Tongue (tissue), 2 donors: Measurements from ENCODE around the gene ARTN. TPM values are rescaled to one million over a fixed set of nuclear protein-coding genes. Genes with fewer than 3 reads are reported as not detected.
A peak's percentile ranks its signal among the peaks of the same experiment; 100 is the strongest.

Experiments used
- DNase-seq: peaks from one replicate; pipeline ENCODE4 v3.0.0-alpha.2; 2015
- total RNA-seq: library from RNA; depleted of rRNA; stranded (reverse); fragments of >200 nt; gene quantifications from one replicate; pipeline ENCODE4 v1.2.3, GENCODE V29; 2014

The ARTN gene
- total RNA-seq, 1 donor from 2014 or later, result 0.82 TPM

DNA sequence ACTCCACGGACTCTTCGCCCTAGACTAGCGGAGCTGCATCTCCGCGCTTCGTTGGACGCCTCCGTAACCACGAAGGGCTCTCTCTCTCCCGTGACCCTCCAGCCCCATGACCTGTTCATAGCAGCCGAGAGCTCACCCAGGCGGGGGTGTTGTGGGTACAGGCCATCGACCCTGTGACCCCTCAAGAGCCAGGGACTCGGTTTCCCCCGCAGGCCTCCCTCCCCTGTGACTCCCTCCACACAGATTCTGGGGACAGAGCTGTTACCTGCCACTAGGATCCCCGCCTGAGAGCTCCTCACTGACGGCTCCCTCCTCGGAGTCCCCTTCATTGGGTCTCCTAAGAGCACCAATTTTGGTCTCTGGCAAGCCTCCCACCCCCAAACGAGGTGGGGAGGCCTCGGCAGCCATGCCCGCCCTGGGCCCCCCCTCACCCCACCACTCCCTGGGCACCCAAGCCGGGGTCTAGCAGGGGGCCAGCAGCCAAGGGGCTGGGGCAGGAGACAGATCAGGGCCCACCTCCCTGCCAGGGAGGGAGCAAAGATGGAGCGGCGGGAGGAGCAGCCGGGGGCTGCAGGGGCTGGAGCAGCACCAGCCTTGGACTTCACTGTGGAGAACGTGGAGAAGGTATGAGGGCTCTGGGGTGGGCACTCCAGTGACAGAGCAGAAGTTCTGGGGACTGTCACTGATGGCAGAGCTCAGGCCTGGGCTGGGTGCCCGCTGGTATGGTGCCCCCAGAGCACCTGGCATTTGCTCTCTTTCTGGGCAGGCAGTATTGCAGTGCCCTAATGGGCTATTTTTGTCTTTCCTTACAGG is 13.7 kb downstream of the ARTN start:
- peak; percentile 32 for DNase-seq

DNA sequence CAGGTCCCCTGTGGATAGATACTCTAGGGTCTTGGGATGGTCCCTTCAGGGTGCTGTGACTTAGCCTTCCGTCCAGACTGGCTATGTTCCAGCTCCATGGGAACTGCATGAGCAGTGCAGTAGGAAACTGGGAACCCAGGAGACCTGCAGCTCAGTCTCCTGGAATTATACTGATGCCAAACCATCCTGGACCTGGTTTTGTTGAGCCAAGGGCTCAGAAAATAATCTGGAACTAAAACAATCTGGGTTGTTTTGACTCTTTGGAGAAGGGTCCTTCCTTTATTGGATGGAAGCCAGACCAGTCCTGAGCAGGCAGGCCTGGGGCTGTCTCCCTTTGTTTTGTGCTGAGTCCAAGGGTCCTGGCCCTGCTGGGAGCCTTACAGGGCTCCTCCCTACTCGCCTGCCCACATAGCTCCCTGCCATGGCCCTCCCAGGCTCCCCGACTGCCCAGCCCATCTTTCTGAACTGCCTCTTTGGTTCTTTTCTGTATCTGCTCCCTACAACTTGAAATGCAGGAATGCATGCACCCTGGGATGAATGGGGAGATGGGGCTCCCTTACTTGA is 14.4 kb downstream of the ARTN start:
- no peak for DNase-seq

DNA sequence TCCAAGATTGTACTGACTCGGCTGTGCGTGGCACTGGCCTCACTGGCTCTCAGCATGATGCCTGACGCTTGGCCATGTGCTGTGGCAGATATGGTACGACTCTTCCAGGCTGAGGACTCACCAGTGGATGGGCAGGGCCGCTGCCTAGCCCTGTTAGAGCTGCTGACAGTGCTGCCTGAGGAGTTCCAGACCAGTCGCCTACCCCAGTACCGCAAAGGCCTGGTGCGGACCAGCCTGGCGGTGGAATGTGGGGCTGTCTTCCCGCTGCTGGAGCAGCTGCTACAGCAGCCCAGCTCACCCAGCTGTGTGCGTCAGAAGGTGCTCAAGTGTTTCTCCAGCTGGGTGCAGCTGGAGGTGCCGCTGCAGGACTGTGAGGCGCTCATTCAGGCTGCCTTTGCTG is 16.1 kb downstream of the ARTN start:
- DNase-seq, result peak; percentile 85

DNA sequence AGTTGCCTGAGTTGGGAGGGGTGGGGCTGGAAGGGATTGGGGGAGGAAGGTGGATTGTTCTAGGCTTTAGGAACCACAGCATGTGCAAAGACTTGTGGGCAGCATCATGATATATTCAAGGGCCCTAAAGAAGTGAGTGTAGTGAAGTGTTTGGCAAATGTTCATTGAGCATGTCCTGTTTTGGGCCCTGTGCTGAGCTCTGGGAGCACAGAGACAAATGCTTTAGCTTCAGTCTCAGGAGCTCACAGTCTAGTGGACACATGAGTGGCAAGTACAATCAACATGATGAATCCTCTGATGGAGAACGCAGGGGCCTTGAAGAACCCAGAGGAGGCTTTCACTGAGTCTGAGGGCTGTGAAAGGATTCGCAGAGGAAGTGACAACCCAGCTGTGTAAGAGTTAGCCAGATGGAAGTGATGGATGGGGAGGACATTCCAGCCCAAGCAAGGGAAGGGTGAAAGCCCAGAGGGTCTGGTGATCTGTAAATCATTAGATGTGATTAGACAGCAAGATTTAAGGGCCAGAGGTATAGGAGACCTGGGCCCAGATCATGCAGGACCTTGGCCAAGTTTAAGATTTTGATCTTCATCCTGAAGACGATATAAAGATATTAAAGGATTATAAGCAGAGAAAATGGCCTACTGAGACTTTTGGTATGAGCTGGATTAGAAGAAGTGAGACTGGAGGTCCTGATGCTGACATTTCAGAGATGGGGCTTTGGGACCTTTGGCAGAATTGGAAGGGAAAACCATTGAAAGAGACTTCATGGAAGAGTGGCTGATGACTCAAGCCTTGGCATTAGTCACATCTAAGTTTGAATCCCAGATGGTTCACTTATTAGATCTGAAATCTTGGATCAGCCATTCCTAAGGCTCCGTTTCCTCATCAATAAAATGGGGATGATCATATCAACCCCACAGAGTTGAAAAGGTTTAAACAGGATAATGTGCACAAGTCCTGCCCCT is 17.7 kb downstream of the ARTN start:
- no peak for DNase-seq

DNA sequence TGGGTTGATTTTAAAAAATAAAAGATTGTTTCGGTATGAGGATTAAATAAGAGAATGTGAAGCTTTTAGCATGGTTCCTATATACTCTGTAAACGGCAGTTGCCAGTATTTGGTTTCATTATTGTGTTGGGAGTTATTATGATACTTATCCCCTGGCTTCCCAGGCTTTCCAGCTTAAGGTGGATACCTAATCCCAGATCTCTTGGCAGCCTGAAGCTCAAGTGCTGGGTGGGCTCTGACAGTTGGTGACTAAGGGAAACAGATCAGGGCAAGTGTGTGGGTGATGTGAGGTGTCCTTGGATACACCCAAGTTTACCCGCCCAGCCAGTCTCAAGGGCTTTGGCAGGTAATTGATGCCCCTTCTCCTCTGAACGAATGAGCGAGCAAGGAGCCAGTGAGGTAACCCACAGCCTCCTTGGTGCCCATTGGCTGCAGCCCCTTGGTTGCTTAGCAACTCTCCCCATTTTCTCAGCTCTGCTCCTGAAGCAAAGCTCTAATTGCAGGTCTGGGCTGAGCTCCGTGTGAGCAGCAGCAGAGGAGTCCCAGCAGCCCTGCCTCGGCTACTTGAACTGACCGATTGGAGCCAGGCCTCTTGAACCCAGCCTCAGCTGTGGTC is 19.2 kb downstream of the ARTN start:
- peak; percentile 68 for DNase-seq

DNA sequence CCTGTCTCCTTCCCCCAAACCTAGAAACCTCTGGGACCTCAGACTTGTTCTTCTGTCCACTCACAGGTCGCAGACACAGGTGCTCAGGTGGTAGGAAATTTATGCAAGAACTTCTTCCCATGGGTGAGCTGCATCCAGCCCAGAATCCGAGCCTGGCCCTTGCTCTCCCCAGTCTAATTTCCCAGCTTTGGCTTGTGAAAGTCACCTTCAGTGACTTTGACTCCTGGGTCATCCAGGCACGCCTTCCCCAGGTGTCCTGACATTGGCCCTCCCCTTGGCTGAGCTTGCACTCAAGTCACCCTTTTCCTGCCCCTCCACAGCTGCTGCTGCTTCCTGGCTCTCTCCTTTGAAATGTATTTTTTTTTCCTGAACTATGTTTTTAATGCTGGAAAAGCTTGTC is 19.8 kb downstream of the ARTN start:
- DNase-seq, result no peak

DNA sequence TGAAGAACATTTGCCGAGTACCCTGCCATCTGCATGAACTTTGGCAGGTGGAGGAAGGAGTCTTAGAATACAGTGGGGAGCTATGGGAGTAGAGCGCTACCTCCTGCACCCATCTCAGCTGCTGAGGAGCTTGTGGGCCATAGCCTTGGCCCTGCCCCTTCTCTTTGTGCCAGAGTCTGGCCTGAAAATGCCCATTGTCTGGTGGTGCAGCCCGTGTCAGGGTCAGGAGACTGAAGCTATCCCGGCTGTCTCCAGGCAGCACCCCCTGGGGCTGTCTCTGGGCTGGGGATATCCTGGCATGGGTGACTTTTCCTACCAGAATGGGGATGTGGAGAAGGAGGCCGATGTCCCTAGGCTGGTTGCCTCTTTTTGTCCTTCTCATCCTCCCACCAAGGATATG is 20.4 kb downstream of the ARTN start:
- DNase-seq, result no peak

DNA sequence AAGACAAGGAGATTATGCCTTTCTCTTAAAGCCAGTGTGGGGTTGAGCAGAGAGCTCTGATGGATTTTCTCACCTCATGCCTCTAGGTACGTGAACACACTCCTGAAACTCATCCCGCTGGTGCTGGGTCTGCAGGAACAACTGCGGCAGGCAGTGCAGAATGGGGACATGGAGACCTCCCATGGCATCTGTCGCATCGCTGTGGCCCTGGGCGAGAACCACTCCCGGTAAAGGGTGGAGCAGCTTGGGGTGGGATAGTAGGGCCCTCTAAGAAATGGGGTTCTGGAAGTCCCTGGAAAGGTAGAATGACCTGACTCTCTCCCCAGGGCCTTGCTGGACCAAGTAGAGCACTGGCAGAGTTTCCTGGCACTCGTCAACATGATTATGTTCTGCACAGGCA is 22.6 kb downstream of the ARTN start:
- no peak for DNase-seq

DNA sequence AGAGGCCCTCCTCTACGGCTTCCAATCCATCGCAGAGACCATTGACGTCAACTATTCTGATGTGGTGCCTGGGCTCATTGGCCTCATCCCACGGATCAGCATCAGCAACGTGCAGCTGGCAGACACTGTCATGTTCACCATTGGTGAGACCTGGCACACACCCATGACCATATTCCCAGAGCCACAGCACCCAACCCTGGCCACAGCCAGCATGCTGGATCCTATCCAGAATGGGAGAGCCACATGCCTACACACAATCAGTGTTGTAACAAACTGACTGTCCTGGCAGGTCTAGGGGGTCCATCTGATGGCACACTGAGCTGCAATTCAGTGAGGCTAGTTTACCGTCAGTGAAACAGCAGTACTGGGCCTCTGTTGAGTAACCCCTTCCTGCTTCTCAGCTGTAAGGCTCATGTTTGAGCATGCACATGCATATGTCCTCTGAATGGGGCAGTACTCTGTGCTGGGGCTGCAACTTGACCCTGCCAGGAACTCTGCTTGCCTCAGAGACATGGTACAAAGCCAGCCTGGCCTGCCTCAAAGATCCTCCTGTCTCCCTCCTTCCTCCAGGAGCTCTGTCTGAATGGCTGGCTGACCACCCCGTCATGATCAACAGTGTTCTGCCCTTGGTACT is 23.9 kb downstream of the ARTN start:
- DNase-seq, result no peak

DNA sequence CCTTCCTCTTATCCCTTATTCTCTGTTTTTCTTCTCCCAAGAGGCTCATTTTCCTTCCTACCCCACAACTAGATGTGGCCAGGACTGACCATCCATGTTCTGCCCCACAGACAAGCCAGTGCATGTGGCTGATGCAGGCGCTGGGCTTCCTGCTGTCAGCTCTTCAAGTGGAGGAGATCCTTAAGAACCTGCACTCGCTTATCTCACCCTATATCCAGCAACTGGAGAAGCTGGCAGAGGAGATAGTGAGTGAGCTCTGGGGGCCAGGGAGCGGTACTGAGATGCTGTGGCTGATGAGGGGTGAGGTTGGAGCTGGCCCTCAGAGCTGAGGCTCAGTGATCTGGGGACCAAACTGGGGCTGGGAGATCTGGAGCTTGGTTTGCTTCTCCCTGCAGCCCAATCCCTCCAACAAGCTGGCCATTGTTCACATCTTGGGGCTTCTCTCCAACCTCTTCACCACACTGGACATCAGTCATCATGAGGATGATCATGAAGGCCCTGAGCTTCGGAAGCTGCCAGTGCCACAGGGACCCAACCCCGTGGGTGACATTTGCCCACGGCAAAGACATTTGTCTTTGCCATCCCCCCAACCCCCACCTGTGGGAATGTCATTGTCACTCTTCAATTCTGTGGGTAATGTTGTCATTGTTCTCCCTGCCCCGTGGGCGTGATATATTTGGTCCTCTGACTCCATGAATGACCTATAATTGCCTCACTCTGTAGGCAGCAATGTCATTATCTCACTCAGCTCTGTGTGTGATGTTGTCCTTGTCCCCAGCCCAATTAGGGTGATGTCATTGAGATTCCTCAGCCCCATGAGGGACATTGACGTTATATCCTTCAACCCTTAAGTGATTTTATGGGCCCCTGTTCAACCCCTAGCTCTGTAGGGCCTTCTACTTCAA is 25.0 kb downstream of the ARTN start:
- no peak for DNase-seq

DNA sequence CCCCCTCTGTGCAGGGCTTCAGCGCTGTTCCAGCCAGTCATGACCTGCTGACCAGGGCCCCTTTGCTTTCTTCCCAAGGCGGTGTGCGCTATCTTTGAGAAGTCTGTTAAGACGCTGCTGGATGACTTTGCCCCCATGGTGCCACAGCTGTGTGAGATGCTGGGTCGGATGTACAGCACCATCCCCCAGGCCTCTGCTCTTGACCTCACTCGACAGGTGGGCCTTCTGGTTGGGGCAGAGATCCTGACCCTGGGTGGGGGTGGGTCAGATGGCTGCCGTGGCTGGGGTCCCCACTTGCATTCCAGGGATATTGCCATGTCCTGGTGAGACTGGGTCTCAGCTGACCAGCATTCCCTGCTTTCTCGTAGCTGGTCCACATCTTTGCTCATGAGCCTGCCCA is 27.2 kb downstream of the ARTN start:
- DNase-seq, result no peak

DNA sequence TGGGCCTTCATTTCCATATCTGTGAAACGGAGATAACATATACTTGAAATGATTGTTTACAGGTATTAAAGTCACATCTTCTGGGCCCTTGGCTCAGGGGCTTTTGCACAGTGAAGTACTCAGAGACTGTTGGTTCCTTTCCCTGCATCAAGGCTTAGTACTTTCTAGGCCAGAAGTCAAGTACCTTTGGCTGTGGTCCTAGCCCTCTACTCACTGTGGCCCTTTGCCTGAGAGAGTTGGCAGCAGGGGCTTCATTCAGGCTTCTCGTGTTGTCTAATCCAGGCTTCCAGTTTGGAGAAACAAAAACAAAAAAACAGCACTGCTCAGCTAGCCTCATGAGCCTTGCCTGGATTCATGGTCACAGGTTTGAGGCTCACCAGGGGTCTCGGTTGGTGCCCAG is 28.1 kb downstream of the ARTN start:
- DNase-seq, result no peak

DNA sequence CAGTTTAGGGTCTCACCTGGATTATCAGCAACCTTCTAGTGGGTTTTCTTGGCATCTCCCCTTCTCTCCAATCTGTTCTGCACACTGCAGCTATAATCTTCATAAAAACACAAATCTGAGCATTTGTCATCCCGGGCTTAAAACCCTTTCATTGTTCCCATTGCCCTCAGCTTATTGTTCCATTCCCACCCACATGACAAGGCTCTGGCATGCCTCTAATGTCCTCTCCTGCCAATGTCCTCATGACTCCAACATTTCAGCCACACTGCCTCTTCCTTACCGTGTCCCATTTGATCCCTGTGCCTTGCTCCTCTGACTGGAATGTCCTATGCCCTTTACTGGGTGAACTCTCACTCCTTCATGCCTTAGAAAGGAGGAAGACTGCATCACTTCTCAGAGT is 28.7 kb downstream of the ARTN start:
- DNase-seq, result no peak

DNA sequence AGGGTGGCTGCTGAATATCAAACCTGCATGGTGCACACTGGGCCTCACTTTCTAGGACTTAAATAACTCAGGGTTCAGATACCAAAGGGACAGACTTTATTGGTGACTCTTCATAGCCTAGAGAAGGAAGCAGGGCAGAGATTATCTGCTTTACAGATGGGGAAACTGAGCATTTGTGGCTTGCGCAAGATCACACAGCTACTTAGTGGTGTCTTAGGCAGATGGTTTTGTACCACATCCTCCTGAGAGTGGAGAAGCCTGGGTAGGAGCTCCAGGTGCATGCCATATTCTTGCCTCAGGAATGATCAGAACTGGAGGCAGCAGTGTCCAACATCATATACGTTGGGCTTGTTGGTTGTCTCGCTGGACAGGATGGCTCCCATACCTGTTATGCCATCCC is 29.4 kb downstream of the ARTN start:
- no peak for DNase-seq

DNA sequence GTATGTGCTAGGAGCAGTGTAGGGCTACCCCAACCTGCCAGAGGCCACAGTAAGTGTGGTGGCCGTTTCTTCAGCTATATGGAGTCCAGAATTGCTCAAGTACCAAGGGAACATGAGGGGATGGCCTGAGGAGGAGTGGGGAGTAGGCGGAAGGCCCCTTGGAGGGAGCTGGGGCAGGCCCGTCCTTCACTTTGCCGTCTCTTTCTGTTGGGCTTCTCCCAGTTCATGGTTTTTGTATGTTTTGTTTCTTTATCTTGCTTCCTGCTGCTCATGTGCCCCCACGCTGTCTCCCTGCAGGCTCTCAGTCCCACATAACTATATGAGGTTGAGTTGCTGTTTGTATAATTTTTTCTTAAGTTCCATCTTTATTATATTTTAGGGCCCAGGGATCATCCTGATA is 30.3 kb downstream of the ARTN start:
- DNase-seq, result no peak

DNA sequence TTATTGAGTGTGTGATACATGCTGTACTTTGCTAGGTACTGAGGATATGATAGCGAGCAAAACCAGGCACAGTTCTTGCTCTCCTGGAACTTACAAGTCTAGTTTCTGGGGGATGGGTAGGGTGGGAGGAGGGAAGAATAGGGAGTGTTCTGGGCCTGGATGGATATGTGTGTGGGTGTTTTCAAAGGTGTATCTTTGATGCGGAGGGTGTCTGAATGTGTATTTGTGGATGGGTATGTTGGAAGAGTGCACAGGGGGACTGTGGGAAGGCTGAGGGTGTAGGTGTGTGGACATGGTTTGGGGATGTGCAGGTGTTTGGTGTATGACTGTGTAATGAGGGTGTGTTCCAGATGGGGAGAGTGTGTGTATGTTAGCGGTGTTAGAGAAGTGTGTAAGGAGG is 31.7 kb downstream of the ARTN start:
- DNase-seq, result no peak

DNA sequence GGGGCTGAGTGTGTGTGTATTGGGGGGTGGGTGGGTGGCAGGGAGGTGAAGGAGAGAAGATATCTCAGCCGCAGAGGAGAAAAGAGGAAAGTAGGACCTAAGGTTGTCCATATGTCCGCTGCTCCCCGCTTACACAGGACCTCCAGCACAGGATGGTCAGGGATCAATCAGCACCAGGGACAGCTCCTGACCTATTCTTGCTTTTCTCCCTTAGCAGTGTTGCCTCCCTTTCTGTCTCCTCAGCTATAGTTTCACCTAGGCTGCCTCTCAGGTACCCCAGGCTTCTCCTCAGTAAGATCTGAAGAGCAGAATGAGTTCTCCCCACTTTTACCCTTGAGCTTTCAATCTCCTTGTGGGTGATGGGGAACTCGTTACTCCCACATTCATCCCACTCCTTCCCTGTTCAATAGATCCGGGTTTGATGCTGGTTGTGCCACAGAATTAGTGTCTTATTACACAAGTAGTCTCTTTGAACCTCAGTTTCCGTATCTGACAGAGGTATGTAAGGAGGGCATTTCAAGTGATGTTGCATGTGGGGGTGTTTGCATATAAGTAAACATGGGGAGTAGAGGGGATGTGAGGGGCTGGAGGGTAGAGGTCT is 34.8 kb downstream of the ARTN start:
- peak; percentile 63 for DNase-seq

DNA sequence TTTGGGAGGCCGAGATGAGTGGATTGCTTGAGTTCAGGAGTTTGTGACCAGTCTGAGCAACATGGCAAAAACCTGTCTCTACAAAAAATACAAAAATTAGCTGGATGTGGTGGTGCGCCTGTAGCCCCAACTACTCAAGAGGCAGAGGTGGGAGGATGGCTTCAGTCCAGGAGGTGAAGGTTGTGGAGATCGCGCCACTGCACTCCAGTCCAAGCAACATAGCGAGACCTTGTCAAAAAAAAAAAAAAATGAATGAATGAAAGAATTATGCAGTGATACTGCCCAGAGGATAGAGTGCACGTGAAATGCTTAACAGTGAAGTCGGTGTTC is 35.8 kb downstream of the ARTN start:
- DNase-seq, result no peak

DNA sequence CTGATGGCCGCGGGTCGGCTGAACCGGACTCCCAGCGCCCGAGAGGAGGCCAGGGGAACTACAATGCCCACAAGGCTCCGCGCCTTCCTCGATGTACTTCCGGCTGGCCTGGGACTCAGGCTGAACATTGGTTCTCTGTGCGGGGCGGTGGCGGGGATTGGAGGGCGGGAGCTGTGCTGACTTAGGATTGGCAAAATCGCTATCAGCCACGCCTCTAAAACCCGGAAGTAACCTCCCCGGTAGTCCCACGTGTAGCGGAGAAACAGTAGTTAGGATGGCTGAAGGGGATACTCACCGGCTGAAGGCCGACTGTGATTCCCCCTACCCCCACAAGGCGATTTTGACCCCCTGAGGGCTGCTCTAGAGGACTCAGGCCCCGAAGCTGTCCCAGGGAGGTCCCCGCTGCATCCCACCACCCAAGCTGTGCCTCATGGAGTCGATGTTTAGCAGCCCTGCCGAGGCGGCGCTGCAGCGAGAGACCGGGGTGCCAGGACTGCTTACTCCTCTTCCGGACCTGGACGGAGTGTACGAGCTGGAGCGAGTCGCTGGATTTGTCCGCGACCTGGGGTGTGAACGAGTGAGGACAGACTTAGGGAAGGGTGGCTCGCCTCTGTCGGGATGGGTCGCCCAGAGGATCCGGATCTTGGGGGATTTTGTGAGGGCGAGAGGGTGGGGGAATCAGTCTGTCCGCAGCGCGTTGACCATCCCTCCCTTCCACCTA is 36.3 kb downstream of the ARTN start, which contains the start of gene DPH2:
Gene DPH2 (plus strand): TSS at position 265 of the 721 bp plus-strand sequence. CDS start 166 bp downstream, at position 431.
- peak; percentile 99 for DNase-seq

DNA sequence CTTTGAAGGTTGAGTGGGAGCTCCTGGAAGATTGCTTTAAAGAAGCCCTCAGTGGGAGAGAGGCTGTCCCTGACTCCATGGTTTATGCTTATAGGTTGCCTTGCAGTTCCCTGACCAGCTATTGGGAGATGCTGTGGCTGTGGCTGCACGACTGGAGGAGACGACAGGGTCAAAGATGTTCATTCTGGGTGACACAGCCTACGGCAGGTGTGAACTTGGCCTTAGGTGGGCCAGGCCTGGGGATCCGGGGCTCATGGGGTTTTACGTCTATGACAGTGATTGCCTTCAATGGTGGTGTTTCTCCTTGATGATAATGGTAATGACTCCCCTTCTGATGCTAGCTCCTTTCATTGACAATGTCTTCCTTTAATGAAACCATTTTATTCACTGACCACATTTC is 36.9 kb downstream of the ARTN start:
- no peak for DNase-seq
